ENCODE results near the gene ZNF776.

The ZNF776 gene

DNA sequence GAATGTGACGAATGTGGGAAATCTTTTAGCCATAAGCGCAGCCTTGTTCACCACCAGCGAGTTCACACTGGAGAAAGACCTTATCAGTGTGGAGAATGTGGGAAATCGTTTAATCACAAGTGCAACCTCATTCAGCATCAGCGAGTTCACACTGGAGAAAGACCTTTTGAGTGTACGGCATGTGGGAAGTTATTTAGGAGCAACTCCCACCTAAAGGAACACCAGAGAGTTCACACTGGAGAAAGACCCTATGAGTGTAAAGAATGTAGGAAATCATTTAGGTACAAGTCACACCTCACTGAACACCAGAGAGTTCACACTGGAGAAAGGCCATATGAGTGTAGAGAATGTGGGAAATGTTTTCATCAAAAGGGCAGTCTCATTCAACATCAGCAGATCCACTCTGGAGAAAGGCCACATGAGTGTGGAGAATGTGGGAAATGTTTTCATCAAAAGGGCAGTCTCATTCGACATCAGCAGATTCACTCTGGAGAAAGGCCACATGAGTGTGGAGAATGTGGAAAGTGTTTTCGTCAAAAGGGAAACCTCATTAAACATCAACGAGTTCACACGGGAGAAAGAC is 7.6 kb downstream of the ZNF776 start:
- no peak for DNase-seq (ENCODE audit: low spot score in 2 of 2)
- Histone ChIP-seq H3K9me3 (peaks cover 24% of the 10 kb centered on the region), H3K4me1 (no peaks in the 10 kb centered on the region), H3K4me3 (no peak overlapping the region), H3K27me3 (ENCODE audit: low read depth) (no peaks in the 10 kb centered on the region), H3K36me3 (replicated peaks) (peaks cover 62% of the 10 kb centered on the region)
- in situ Hi-C loops (cut with MboI; ENCODE audit: low sequenced_read_pairs) = no loop called here

DNA sequence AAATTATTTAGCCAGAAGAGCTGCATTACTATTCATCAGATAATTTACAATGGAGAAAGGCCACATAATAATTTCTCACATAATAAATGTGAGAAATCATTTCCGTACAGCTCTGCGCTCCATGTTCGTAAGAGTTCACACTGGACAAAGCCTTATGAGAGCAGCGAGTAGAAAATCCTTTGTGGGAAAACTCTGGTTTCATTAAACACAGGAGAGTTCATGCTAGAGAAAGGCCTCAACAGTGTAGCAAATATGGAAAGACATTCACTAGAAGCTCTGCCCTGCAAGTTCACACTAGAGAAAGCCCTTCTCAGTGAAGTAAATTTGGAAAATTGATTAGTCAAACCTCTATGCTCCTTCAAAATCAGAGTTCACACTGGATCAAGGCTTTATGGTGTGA is 8.4 kb downstream of the ZNF776 start:
- H3K4me3 ChIP-seq = no peak overlapping the region
- H3K36me3 ChIP-seq (replicated peaks) = peaks cover 58% of the 10 kb centered on the region
- H3K9me3 ChIP-seq = peaks cover 22% of the 10 kb centered on the region
- no peaks in the 10 kb centered on the region for H3K27me3 ChIP-seq (ENCODE audit: low read depth)
- no peak for DNase-seq (ENCODE audit: low spot score in 2 of 2)
- in situ Hi-C loops (cut with MboI; ENCODE audit: low sequenced_read_pairs) = no loop called here
- H3K4me1 ChIP-seq = no peaks in the 10 kb centered on the region

GRCh38 chr19:57757941-57758340 is 11.3 kb downstream of the ZNF776 start:
- H3K4me3 ChIP-seq = no peak overlapping the region
- in situ Hi-C loops (cut with MboI; ENCODE audit: low sequenced_read_pairs) = no loop called here
- H3K4me1 ChIP-seq = no peaks in the 10 kb centered on the region
- H3K27me3 ChIP-seq (ENCODE audit: low read depth) = no peaks in the 10 kb centered on the region
- DNase-seq (ENCODE audit: low spot score in 2 of 2) = no peak
- H3K9me3 ChIP-seq = peaks cover 15% of the 10 kb centered on the region
- H3K36me3 ChIP-seq (replicated peaks) = peaks cover 36% of the 10 kb centered on the region

GRCh38 chr19:57759096-57759495 is 12.5 kb downstream of the ZNF776 start:
- Histone ChIP-seq H3K36me3 (replicated peaks) (peaks cover 25% of the 10 kb centered on the region), H3K4me1 (no peaks in the 10 kb centered on the region), H3K27me3 (ENCODE audit: low read depth) (no peaks in the 10 kb centered on the region), H3K4me3 (no peak overlapping the region), H3K9me3 (peaks cover 12% of the 10 kb centered on the region)
- in situ Hi-C loops (cut with MboI; ENCODE audit: low sequenced_read_pairs) = no loop called here
- DNase-seq (ENCODE audit: low spot score in 2 of 2) = no peak

GRCh38 chr19:57769345-57770131 is 22.9 kb downstream of the ZNF776 start, which contains the start of gene ZNF586:
ZNF586 (plus strand) TSS chr19:57769676; CDS start chr19:57769843, 167 bp downstream.
- Histone ChIP-seq H3K27me3 (ENCODE audit: low read depth) (no peaks in the 10 kb centered on the region), H3K4me1 (no peaks in the 10 kb centered on the region), H3K9me3 (no peaks in the 10 kb centered on the region; the same call in 1 of the 2 replicates), H3K36me3 (replicated peaks) (no peaks in the 10 kb centered on the region), H3K4me3 (no peak within 1 kb of the TSS)
- DNase-seq (ENCODE audit: low spot score in 2 of 2) = peak in 1 of 2 experiments; percentile 24
- in situ Hi-C loops (cut with MboI; ENCODE audit: low sequenced_read_pairs) = no loop called here

DNA sequence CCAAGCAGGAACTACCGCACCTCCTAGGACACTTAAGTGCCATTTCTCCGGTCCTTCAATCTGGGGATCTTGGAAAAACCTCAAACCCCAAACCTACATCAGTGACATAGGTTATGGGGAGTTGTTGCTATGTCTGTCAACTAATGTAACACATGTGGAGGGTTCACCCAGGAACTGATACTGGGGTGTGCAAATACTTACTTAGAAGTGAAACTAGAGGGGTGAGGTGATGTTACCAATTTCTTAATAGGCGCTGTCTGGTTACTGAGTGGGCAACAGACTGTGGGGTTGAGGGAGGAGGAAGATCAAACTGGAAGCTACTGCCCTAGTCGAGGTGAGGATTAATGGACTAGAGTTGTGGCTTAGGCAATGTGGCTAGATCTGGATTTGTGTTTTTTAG is 24.8 kb downstream of the ZNF776 start:
- H3K4me3 ChIP-seq = no peak overlapping the region
- in situ Hi-C loops (cut with MboI; ENCODE audit: low sequenced_read_pairs) = no loop called here

GRCh38 chr19:57773488-57773887 is 26.9 kb downstream of the ZNF776 start:
- Histone ChIP-seq H3K4me3 (no peak overlapping the region), H3K36me3 (replicated peaks) (no peaks in the 10 kb centered on the region), H3K9me3 (peaks cover 2% of the 10 kb centered on the region; the same call in 1 of the 2 replicates), H3K4me1 (no peaks in the 10 kb centered on the region), H3K27me3 (ENCODE audit: low read depth) (no peaks in the 10 kb centered on the region)
- in situ Hi-C loops (cut with MboI; ENCODE audit: low sequenced_read_pairs) = no loop called here
- no peak for DNase-seq (ENCODE audit: low spot score in 2 of 2)

More for the DNA sequence above, 24.8 kb downstream of the ZNF776 start:
- Histone ChIP-seq H3K9me3 (no peaks in the 10 kb centered on the region; the same call in 1 of the 2 replicates), H3K27me3 (ENCODE audit: low read depth) (no peaks in the 10 kb centered on the region), H3K36me3 (replicated peaks) (no peaks in the 10 kb centered on the region), H3K4me1 (no peaks in the 10 kb centered on the region)
- no peak for DNase-seq (ENCODE audit: low spot score in 2 of 2)

DNA sequence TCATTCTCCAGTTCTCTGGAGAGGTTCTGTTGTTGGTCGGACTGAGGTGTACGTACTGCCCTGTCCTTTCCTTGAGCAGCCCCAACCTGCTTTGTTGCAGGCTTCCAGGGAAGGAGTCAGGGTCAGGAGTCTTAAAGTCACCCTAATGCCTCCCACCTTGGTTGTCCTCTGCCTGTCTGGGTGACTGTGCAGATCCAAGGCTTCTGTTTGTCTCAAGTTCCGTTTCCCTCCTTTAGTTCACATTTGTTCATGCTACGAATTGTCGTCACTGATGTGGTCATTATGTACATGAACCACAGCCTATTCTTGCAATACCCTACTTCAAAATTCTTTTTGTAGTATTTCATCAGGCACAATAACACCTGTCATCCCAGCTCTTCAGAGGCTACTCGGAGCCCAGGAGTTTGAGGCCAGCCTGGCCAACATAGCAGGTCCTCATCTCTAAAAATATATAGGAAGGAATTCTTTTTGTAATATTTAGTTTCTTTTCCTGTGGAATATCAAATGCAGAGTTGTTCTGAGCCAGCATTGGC is 30.2 kb downstream of the ZNF776 start:
- no peaks in the 10 kb centered on the region for H3K36me3 ChIP-seq (replicated peaks)
- no peak for DNase-seq (ENCODE audit: low spot score in 2 of 2)
- H3K27me3 ChIP-seq (ENCODE audit: low read depth) = no peaks in the 10 kb centered on the region
- in situ Hi-C loops (cut with MboI; ENCODE audit: low sequenced_read_pairs) = no loop called here
- no peaks in the 10 kb centered on the region for H3K4me1 ChIP-seq
- H3K9me3 ChIP-seq = peaks cover 9% of the 10 kb centered on the region
- no peak overlapping the region for H3K4me3 ChIP-seq

DNA sequence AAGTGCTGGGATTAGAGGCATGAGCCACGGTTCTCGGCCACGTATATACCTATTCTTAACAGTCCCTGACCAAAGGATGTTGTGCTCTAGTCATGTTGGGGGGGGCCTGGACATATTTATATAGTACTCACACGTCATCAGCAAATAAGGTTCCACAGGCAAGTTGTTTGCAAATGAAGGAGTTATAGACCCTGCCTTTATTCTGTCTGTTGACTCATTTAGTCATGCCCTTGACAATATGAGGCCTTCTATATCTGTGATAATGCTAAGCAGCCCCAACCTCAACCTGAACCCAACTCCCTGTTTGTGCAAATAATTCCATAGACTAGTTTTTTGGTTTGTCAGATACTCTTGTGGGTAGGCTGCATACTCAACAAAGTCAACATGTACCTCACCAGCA is 31.7 kb downstream of the ZNF776 start:
- Histone ChIP-seq H3K27me3 (ENCODE audit: low read depth) (no peaks in the 10 kb centered on the region), H3K4me3 (no peak overlapping the region), H3K9me3 (peaks cover 9% of the 10 kb centered on the region), H3K36me3 (replicated peaks) (no peaks in the 10 kb centered on the region), H3K4me1 (no peaks in the 10 kb centered on the region)
- in situ Hi-C loops (cut with MboI; ENCODE audit: low sequenced_read_pairs) = no loop called here
- DNase-seq (ENCODE audit: low spot score in 2 of 2) = no peak

- in situ Hi-C loops (cut with MboI; ENCODE audit: low sequenced_read_pairs) = no loop called here
- Histone ChIP-seq H3K36me3 (replicated peaks) (no peaks in the 10 kb centered on the region), H3K4me1 (no peaks in the 10 kb centered on the region), H3K4me3 (no peak overlapping the region), H3K9me3 (peaks cover 9% of the 10 kb centered on the region), H3K27me3 (ENCODE audit: low read depth) (no peaks in the 10 kb centered on the region)
- no peak for DNase-seq (ENCODE audit: low spot score in 2 of 2)
Measured at GRCh38 chr19:57779220-57779845, 32.7 kb downstream of the ZNF776 start.

GRCh38 chr19:57786286-57786685 is 39.7 kb downstream of the ZNF776 start:
- no peak overlapping the region for H3K4me3 ChIP-seq
- DNase-seq (ENCODE audit: low spot score in 2 of 2) = no peak
- no peaks in the 10 kb centered on the region for H3K9me3 ChIP-seq
- in situ Hi-C loops (cut with MboI; ENCODE audit: low sequenced_read_pairs) = no loop called here
- H3K27me3 ChIP-seq (ENCODE audit: low read depth) = no peaks in the 10 kb centered on the region
- H3K36me3 ChIP-seq (replicated peaks) = no peaks in the 10 kb centered on the region
- no peaks in the 10 kb centered on the region for H3K4me1 ChIP-seq

GRCh38 chr19:57786906-57787305 is 40.3 kb downstream of the ZNF776 start:
- Histone ChIP-seq H3K9me3 (no peaks in the 10 kb centered on the region), H3K4me1 (no peaks in the 10 kb centered on the region), H3K36me3 (replicated peaks) (no peaks in the 10 kb centered on the region), H3K4me3 (no peak overlapping the region), H3K27me3 (ENCODE audit: low read depth) (no peaks in the 10 kb centered on the region)
- DNase-seq (ENCODE audit: low spot score in 2 of 2) = no peak
- in situ Hi-C loops (cut with MboI; ENCODE audit: low sequenced_read_pairs) = no loop called here

DNA sequence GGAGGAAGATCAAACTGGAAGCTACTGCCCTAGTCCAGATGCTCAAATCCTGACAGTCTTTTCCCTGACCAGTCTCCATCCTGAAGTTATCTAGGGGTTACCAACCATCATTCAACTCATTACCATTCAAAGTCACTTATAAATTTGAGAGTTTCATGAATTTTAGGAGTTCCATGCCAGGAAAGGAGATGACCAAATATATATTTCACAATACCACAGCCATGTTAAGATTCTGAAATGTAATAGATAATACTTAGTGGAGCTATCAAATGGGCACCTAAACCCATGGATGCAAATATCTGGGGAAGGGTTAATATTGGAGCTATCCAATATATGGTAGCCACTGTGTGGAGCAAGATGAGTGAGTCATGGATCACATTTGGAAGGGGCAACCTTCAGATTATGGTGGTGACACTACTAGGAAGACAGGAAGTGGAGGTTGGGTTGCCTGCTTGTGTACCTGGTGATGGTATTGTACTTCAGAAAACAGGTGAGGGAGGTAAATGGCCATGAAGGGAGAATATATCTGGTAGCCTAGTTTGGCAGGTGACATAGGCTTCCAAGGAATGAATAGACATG is 41.6 kb downstream of the ZNF776 start:
- Histone ChIP-seq H3K9me3 (no peaks in the 10 kb centered on the region), H3K36me3 (replicated peaks) (no peaks in the 10 kb centered on the region)

More for the DNA sequence above, 41.6 kb downstream of the ZNF776 start:
- no peaks in the 10 kb centered on the region for H3K4me1 ChIP-seq
- H3K4me3 ChIP-seq = no peak overlapping the region
- no peaks in the 10 kb centered on the region for H3K27me3 ChIP-seq (ENCODE audit: low read depth)
- DNase-seq (ENCODE audit: low spot score in 2 of 2) = no peak
- in situ Hi-C loops (cut with MboI; ENCODE audit: low sequenced_read_pairs) = no loop called here
